Measurements from ENCODE around the gene NOX3.

Gene NOX3

GRCh38 chr6:155411154-155412052 lies 44.2 kb downstream of the NOX3 start:
- Mint-ChIP-seq H3K4me1 (no peaks in the 10 kb centered on the region), H3K27ac (no peak overlapping the region), H3K27me3 (ENCODE audit: low read depth) (peaks cover 3% of the 10 kb centered on the region), H3K4me3 (no peak overlapping the region), H3K36me3 (ENCODE audit: low read depth) (no peaks in the 10 kb centered on the region), H3K9me3 (no peaks in the 10 kb centered on the region)
- no peak for TF ChIP-seq CTCF (IDR thresholded peaks at IDR 0.05; ENCODE audit: unreplicated experiment in 3 of 3)

- H3K4me1 Mint-ChIP-seq, result no peaks in the 10 kb centered on the region
- H3K27ac Mint-ChIP-seq, result no peak overlapping the region
- peaks cover 3% of the 10 kb centered on the region for H3K27me3 Mint-ChIP-seq (ENCODE audit: low read depth)
- no peaks in the 10 kb centered on the region for H3K9me3 Mint-ChIP-seq
- H3K36me3 Mint-ChIP-seq (ENCODE audit: low read depth), result no peaks in the 10 kb centered on the region
- TF ChIP-seq CTCF (IDR thresholded peaks at IDR 0.05; ENCODE audit: unreplicated experiment in 3 of 3), result no peak
- no peak overlapping the region for H3K4me3 Mint-ChIP-seq
Measured at GRCh38 chr6:155409391-155409790, 46.2 kb downstream of the NOX3 start.

- H3K27ac Mint-ChIP-seq, result no peak overlapping the region
- H3K4me3 Mint-ChIP-seq, result no peak overlapping the region
- H3K27me3 Mint-ChIP-seq (ENCODE audit: low read depth), result peaks cover 3% of the 10 kb centered on the region
- H3K9me3 Mint-ChIP-seq, result no peaks in the 10 kb centered on the region
- no peaks in the 10 kb centered on the region for H3K4me1 Mint-ChIP-seq
- TF ChIP-seq CTCF (IDR thresholded peaks at IDR 0.05; ENCODE audit: unreplicated experiment in 3 of 3), result no peak
- H3K36me3 Mint-ChIP-seq (ENCODE audit: low read depth), result no peaks in the 10 kb centered on the region
Measured at GRCh38 chr6:155408981-155409380, 46.7 kb downstream of the NOX3 start.

GRCh38 chr6:155408231-155408630 lies 47.4 kb downstream of the NOX3 start:
- Mint-ChIP-seq H3K27me3 (ENCODE audit: low read depth) (peaks cover 3% of the 10 kb centered on the region), H3K27ac (no peak overlapping the region), H3K9me3 (no peaks in the 10 kb centered on the region), H3K4me1 (no peaks in the 10 kb centered on the region), H3K4me3 (no peak overlapping the region), H3K36me3 (ENCODE audit: low read depth) (no peaks in the 10 kb centered on the region)
- no peak for TF ChIP-seq CTCF (IDR thresholded peaks at IDR 0.05; ENCODE audit: unreplicated experiment in 3 of 3)

- Mint-ChIP-seq H3K9me3 (no peaks in the 10 kb centered on the region), H3K36me3 (ENCODE audit: low read depth) (no peaks in the 10 kb centered on the region), H3K4me1 (no peaks in the 10 kb centered on the region), H3K27me3 (ENCODE audit: low read depth) (peaks cover 3% of the 10 kb centered on the region), H3K27ac (no peak overlapping the region), H3K4me3 (no peak overlapping the region)
- TF ChIP-seq CTCF (IDR thresholded peaks at IDR 0.05; ENCODE audit: unreplicated experiment in 3 of 3), result no peak
Measured at GRCh38 chr6:155406801-155407200, 48.8 kb downstream of the NOX3 start.

GRCh38 chr6:155404937-155405336 lies 50.7 kb downstream of the NOX3 start:
- peaks cover 3% of the 10 kb centered on the region for H3K4me1 Mint-ChIP-seq
- H3K36me3 Mint-ChIP-seq (ENCODE audit: low read depth), result no peaks in the 10 kb centered on the region
- TF ChIP-seq CTCF (IDR thresholded peaks at IDR 0.05; ENCODE audit: unreplicated experiment in 3 of 3), result no peak
- H3K9me3 Mint-ChIP-seq, result no peaks in the 10 kb centered on the region
- H3K27ac Mint-ChIP-seq, result no peak overlapping the region
- peaks cover 5% of the 10 kb centered on the region for H3K27me3 Mint-ChIP-seq (ENCODE audit: low read depth)
- no peak overlapping the region for H3K4me3 Mint-ChIP-seq

Data from nephron (organoid).